ENCODE data around the gene FAM107B.

GRCh38 chr10:14587540-14588083 is 187.1 kb downstream of the FAM107B start:
- TF ChIP-seq CTCF (tag by site-specific recombination; IDR thresholded peaks at IDR 0.05) (no peak), MZF1 (tag by site-specific recombination; IDR thresholded peaks at IDR 0.05; ENCODE audit: borderline replicate concordance) (no peak), ZNF184 (tag by site-specific recombination; IDR thresholded peaks at IDR 0.05) (no peak), ZNF830 (tag by site-specific recombination; IDR thresholded peaks at IDR 0.05; ENCODE audit: low read depth) (no peak), ZNF747 (tag by site-specific recombination; IDR thresholded peaks at IDR 0.05) (no peak), ZBTB1 (tag by site-specific recombination; IDR thresholded peaks at IDR 0.05) (no peak), ZNF639 (tag by site-specific recombination; IDR thresholded peaks at IDR 0.05) (no peak), ZNF398 (tag by site-specific recombination; IDR thresholded peaks at IDR 0.05) (no peak), TCF7L2 (IDR thresholded peaks at IDR 0.05; ENCODE audit: borderline replicate concordance, low read depth, low read length) (no peak), ZNF121 (tag by site-specific recombination; IDR thresholded peaks at IDR 0.05) (no peak), YY1 (tag by site-specific recombination; IDR thresholded peaks at IDR 0.05) (no peak)

All from HEK293 (cell line).